ENCODE data around the gene RAD9A. TPM values are rescaled to one million over a fixed set of nuclear protein-coding genes. Genes with fewer than 3 reads are reported as not detected.

RAD9A gene
- total and polyA plus RNA-seq, 2 donors = 9.5 to 35.2 TPM

- Histone ChIP-seq H3K27ac (ENCODE audit: low read depth in 1 of 2, low read length in 1 of 2) (peak overlapping the region; percentile 25 to 30), H3K4me3 (ENCODE audit: low read length in 2 of 2) (no peak overlapping the region), H3K4me1 (ENCODE audit: control insufficient read depth in 2 of 2, insufficient read depth in 2 of 2, low read length in 2 of 2) (peaks cover 35 to 73% of the 10 kb centered on the region in 2 donors), H3K9me3 (ENCODE audit: control insufficient read depth in 2 of 2, insufficient read depth in 1 of 2, low read length in 1 of 2) (peaks cover 0 to 4% of the 10 kb centered on the region in 2 donors), H3K27me3 (ENCODE audit: control insufficient read depth in 2 of 2, insufficient read depth in 1 of 2, low read length in 1 of 2) (no peaks in the 10 kb centered on the region), H3K36me3 (ENCODE audit: control insufficient read depth in 2 of 2, insufficient read depth in 2 of 2, low read length in 1 of 2) (peaks cover 60 to 67% of the 10 kb centered on the region in 2 donors)
- WGBS = 94% methylated on average over 22 of the region's 22 CpGs
- DNase-seq (ENCODE audit: low read depth in 6 of 9, low spot score in 9 of 9) = no peak
Observed at GRCh38 chr11:67432655-67433349, 41.0 kb downstream of the RAD9A start.

DNA sequence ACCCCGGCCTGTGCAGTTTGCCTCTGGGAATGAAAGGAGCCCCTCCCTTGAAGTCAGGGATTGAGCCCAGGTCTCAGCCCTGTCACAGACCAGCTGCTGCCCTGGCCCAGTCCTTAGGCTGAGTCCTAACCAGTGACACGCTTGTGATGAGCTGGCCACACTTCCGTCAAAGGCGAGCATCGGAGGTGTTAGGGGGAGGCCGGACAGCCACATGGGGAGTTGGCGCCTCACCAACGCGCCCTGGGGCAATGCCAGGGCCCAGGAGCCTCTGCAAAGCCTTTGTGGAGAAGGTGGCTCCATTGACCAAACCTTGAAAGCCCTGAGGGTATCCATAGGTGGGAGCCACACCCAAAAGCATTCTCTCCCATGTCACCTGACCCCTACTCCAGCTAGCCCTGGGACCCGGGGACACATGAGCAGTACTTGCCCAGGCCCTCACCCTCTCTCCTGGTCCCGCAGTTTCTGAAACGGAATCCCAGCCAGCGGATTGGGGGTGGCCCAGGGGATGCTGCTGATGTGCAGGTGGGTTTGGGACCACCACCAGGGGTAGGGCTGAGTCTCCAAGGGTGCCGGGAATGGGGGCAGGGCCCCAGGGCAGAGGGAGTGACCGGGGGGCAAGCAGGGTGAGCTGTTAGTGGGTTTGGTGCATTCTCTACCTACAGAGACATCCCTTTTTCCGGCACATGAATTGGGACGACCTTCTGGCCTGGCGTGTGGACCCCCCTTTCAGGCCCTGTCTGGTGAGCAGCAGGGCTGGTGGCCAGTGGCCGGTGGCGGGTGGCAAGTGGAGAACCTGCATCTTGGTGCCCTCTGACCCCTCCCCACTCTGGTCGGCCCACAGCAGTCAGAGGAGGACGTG, 42.0 kb downstream of the RAD9A start:
- Histone ChIP-seq H3K27ac (ENCODE audit: low read depth in 1 of 2, low read length in 1 of 2) (peak overlapping the region in 1 of 2 donors; percentile 14), H3K4me3 (ENCODE audit: low read length in 2 of 2) (no peak overlapping the region), H3K27me3 (ENCODE audit: control insufficient read depth in 2 of 2, insufficient read depth in 1 of 2, low read length in 1 of 2) (no peaks in the 10 kb centered on the region), H3K36me3 (ENCODE audit: control insufficient read depth in 2 of 2, insufficient read depth in 2 of 2, low read length in 1 of 2) (peaks cover 60 to 67% of the 10 kb centered on the region in 2 donors), H3K9me3 (ENCODE audit: control insufficient read depth in 2 of 2, insufficient read depth in 1 of 2, low read length in 1 of 2) (peaks cover 0 to 4% of the 10 kb centered on the region in 2 donors), H3K4me1 (ENCODE audit: control insufficient read depth in 2 of 2, insufficient read depth in 2 of 2, low read length in 2 of 2) (peaks cover 44 to 80% of the 10 kb centered on the region in 2 donors)
- 95% methylated on average over 22 of the region's 22 CpGs for WGBS
- no peak for DNase-seq (ENCODE audit: low read depth in 6 of 9, low spot score in 9 of 9)

DNA sequence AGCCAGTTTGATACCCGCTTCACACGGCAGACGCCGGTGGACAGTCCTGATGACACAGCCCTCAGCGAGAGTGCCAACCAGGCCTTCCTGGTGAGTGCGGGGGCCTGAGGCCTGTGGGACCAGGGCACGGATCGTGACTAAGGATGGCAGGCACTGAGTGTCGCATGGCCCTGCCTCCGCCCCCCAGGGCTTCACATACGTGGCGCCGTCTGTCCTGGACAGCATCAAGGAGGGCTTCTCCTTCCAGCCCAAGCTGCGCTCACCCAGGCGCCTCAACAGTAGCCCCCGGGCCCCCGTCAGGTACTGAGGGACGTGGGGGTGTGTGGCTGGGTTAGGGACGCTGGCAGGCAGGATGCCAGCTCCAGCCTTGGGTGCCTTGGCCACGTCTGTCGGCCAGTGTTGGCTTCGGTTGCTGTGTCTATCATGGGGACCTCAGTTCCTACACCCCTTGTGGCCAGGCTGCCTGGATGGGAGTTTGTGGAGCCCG, 42.7 kb downstream of the RAD9A start:
- no peak for DNase-seq (ENCODE audit: low read depth in 6 of 9, low spot score in 9 of 9)
- peaks cover 64 to 68% of the 10 kb centered on the region in 2 donors for H3K36me3 ChIP-seq (ENCODE audit: control insufficient read depth in 2 of 2, insufficient read depth in 2 of 2, low read length in 1 of 2)
- H3K9me3 ChIP-seq (ENCODE audit: control insufficient read depth in 2 of 2, insufficient read depth in 1 of 2, low read length in 1 of 2) = peaks cover 0 to 4% of the 10 kb centered on the region in 2 donors
- peak overlapping the region; percentile 22 to 94 for H3K27ac ChIP-seq (ENCODE audit: low read depth in 1 of 2, low read length in 1 of 2)
- H3K4me3 ChIP-seq (ENCODE audit: low read length in 2 of 2) = no peak overlapping the region
- 91% methylated on average over 23 of the region's 23 CpGs for WGBS
- H3K27me3 ChIP-seq (ENCODE audit: control insufficient read depth in 2 of 2, insufficient read depth in 1 of 2, low read length in 1 of 2) = no peaks in the 10 kb centered on the region
- peaks cover 46 to 80% of the 10 kb centered on the region in 2 donors for H3K4me1 ChIP-seq (ENCODE audit: control insufficient read depth in 2 of 2, insufficient read depth in 2 of 2, low read length in 2 of 2)

- WGBS = 85% methylated on average over 26 of the region's 26 CpGs
- no peak for DNase-seq (ENCODE audit: low read depth in 6 of 9, low spot score in 9 of 9)
- peak overlapping the region; percentile 20 to 94 for H3K27ac ChIP-seq (ENCODE audit: low read depth in 1 of 2, low read length in 1 of 2)
- peaks cover 0 to 6% of the 10 kb centered on the region in 2 donors for H3K9me3 ChIP-seq (ENCODE audit: control insufficient read depth in 2 of 2, insufficient read depth in 1 of 2, low read length in 1 of 2)
- peak overlapping the region; percentile 91 to 96 for H3K4me3 ChIP-seq (ENCODE audit: low read length in 2 of 2)
- H3K27me3 ChIP-seq (ENCODE audit: control insufficient read depth in 2 of 2, insufficient read depth in 1 of 2, low read length in 1 of 2) = no peaks in the 10 kb centered on the region
- peaks cover 59 to 64% of the 10 kb centered on the region in 2 donors for H3K36me3 ChIP-seq (ENCODE audit: control insufficient read depth in 2 of 2, insufficient read depth in 2 of 2, low read length in 1 of 2)
- H3K4me1 ChIP-seq (ENCODE audit: control insufficient read depth in 2 of 2, insufficient read depth in 2 of 2, low read length in 2 of 2) = peaks cover 47 to 81% of the 10 kb centered on the region in 2 donors
Observed at GRCh38 chr11:67435031-67435726, 43.4 kb downstream of the RAD9A start.

- H3K4me3 ChIP-seq (ENCODE audit: low read length in 2 of 2) = peak overlapping the region; percentile 91 to 96
- peak overlapping the region; percentile 90 to 94 for H3K27ac ChIP-seq (ENCODE audit: low read depth in 1 of 2, low read length in 1 of 2)
- 92% methylated on average over 38 of the region's 38 CpGs for WGBS
- peaks cover 48 to 84% of the 10 kb centered on the region in 2 donors for H3K4me1 ChIP-seq (ENCODE audit: control insufficient read depth in 2 of 2, insufficient read depth in 2 of 2, low read length in 2 of 2)
- H3K9me3 ChIP-seq (ENCODE audit: control insufficient read depth in 2 of 2, insufficient read depth in 1 of 2, low read length in 1 of 2) = peaks cover 0 to 6% of the 10 kb centered on the region in 2 donors
- no peaks in the 10 kb centered on the region for H3K27me3 ChIP-seq (ENCODE audit: control insufficient read depth in 2 of 2, insufficient read depth in 1 of 2, low read length in 1 of 2)
- no peak for DNase-seq (ENCODE audit: low read depth in 6 of 9, low spot score in 9 of 9)
- H3K36me3 ChIP-seq (ENCODE audit: control insufficient read depth in 2 of 2, insufficient read depth in 2 of 2, low read length in 1 of 2) = peaks cover 58 to 63% of the 10 kb centered on the region in 2 donors
Observed at GRCh38 chr11:67435727-67436458, 44.1 kb downstream of the RAD9A start.

DNA sequence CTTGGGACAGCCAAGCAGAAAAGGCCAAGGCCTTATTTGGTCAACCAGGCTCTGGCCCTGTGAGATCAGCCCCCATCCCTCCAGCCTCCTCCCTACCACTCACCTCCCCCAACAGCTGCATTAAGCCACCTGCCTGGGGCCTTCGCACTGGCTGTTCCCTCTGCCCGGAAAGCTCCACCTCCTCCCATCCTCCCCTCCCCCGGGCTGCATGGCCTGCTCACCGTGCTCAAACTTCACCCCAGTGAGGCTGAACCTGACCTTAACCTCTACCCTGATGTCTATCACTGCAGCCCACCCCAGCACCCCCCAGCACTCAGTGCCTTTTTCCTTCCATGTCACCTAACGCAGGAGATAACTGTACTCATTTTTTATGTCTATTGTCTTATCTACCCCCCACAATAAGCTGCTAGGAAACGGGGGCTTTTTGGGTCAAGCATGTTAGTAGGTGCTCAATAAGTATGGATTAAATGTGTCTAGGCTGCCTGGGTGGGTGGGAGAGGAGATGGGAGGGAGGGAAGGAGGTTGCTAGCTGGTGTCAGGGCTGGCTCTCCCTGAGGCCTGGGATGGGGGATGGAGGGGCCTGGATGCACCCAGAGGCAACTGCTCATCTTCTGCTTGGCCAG, 44.8 kb downstream of the RAD9A start:
- WGBS = 4% methylated on average over 6 of the region's 6 CpGs
- H3K36me3 ChIP-seq (ENCODE audit: control insufficient read depth in 2 of 2, insufficient read depth in 2 of 2, low read length in 1 of 2) = peaks cover 54 to 63% of the 10 kb centered on the region in 2 donors
- H3K4me1 ChIP-seq (ENCODE audit: control insufficient read depth in 2 of 2, insufficient read depth in 2 of 2, low read length in 2 of 2) = peaks cover 53 to 82% of the 10 kb centered on the region in 2 donors
- peak in 6 of 9 donors; percentile 66 to 88 (median 76) for DNase-seq (ENCODE audit: low read depth in 6 of 9, low spot score in 9 of 9)
- peak overlapping the region; percentile 90 to 94 for H3K27ac ChIP-seq (ENCODE audit: low read depth in 1 of 2, low read length in 1 of 2)
- H3K4me3 ChIP-seq (ENCODE audit: low read length in 2 of 2) = peak overlapping the region; percentile 91 to 96
- H3K9me3 ChIP-seq (ENCODE audit: control insufficient read depth in 2 of 2, insufficient read depth in 1 of 2, low read length in 1 of 2) = peaks cover 0 to 6% of the 10 kb centered on the region in 2 donors
- H3K27me3 ChIP-seq (ENCODE audit: control insufficient read depth in 2 of 2, insufficient read depth in 1 of 2, low read length in 1 of 2) = no peaks in the 10 kb centered on the region

GRCh38 chr11:67437082-67437808, 45.5 kb downstream of the RAD9A start, which contains the start of gene PTPRCAP:
Gene PTPRCAP (minus strand): TSS chr11:67437682. CDS start chr11:67437619, 63 bp downstream.
- H3K36me3 ChIP-seq (ENCODE audit: control insufficient read depth in 2 of 2, insufficient read depth in 2 of 2, low read length in 1 of 2) = peaks cover 51 to 56% of the 10 kb centered on the region in 2 donors
- H3K4me3 ChIP-seq (ENCODE audit: low read length in 2 of 2) = peak within 1 kb of the TSS; percentile 91 to 96
- H3K27ac ChIP-seq (ENCODE audit: low read depth in 1 of 2, low read length in 1 of 2) = peak within 1 kb of the TSS; percentile 94 to 98
- H3K4me1 ChIP-seq (ENCODE audit: control insufficient read depth in 2 of 2, insufficient read depth in 2 of 2, low read length in 2 of 2) = peaks cover 54 to 82% of the 10 kb centered on the region in 2 donors
- 3% methylated on average over 26 of the region's 26 CpGs for WGBS
- H3K9me3 ChIP-seq (ENCODE audit: control insufficient read depth in 2 of 2, insufficient read depth in 1 of 2, low read length in 1 of 2) = peaks cover 0 to 7% of the 10 kb centered on the region in 2 donors
- no peaks in the 10 kb centered on the region for H3K27me3 ChIP-seq (ENCODE audit: control insufficient read depth in 2 of 2, insufficient read depth in 1 of 2, low read length in 1 of 2)
- peak in 7 of 9 donors; percentile 59 to 90 (median 79) for DNase-seq (ENCODE audit: low read depth in 6 of 9, low spot score in 9 of 9)
